PC-3 (cell line): ENCODE results near the gene USP46.

Experiments
- CTCF ChIP-seq: fragments of 300-600 bp; sonication (generic); conservative IDR thresholded peaks from 2 replicates; pipeline ENCODE4 v1.5.1; 2017; ENCODE audit warnings: antibody characterized with exemption, low read depth, mild to moderate bottlenecking, low read length
- EZH2 ChIP-seq: fragments of 300-600 bp; sonication (generic); IDR thresholded peaks from one replicate; pipeline ENCODE4 v1.6.1; 2017; ENCODE audit warnings: antibody characterized with exemption, mild to moderate bottlenecking, low read length; ENCODE audit not compliant: unreplicated experiment
- EZH2phosphoT487 ChIP-seq: fragments of 300-600 bp; sonication (generic); IDR thresholded peaks from 2 replicates; pipeline ENCODE4 v1.6.1; 2018; ENCODE audit warnings: mild to moderate bottlenecking, antibody characterized with exemption, low read length, borderline replicate concordance

DNA sequence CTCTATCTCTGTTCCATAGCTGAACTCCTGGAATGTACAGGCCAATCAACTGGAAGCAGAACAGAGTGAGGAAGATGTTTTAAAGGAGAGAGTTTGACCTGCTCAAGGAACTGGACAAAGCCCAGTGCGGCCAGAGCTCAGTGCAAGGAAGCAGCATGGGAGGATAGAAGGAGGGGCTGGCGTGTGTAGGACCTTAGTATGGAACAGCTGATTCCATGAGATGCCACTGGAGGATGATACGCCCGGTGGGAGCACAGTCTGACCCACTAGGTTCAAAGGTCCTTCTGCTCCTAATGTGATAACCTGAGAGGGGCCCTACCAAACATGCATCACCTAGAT, 81.5 kb downstream of the USP46 start:
- TF ChIP-seq CTCF (no peak), EZH2 (no peak), EZH2phosphoT487 (no peak)
